GM23338 (cell line): Measurements from ENCODE around the gene PSPH.

Source experiments
- CREB1 ChIP-seq: fragments of 250-450 bp; sonication (Bioruptor Pico); IDR thresholded peaks from 2 replicates; pipeline ENCODE4 v1.5.0; 2020; ENCODE audit warnings: low read depth, mild to moderate bottlenecking, moderate library complexity
- EZH2 ChIP-seq: fragments of 200-600 bp; sonication (generic); IDR thresholded peaks from one replicate; pipeline ENCODE4 v1.8.0; 2017; ENCODE audit warnings: antibody characterized with exemption, mild to moderate bottlenecking, low read depth; ENCODE audit not compliant: unreplicated experiment
- EZH2phosphoT487 ChIP-seq: fragments of 200-600 bp; sonication (generic); IDR thresholded peaks from one replicate; pipeline ENCODE4 v1.8.1; 2018; ENCODE audit warnings: antibody characterized with exemption; ENCODE audit not compliant: unreplicated experiment
- JUNB ChIP-seq: IDR thresholded peaks from one replicate; pipeline ENCODE4 v1.6.1; 2016; ENCODE audit warnings: antibody characterized with exemption; ENCODE audit not compliant: unreplicated experiment
- NANOG ChIP-seq: IDR thresholded peaks from 2 replicates; pipeline ENCODE4 v1.6.1; 2016; ENCODE audit warnings: antibody characterized with exemption, borderline replicate concordance
- POLR2AphosphoS5 ChIP-seq: IDR thresholded peaks from 2 replicates; pipeline ENCODE4 v1.6.1; 2016; ENCODE audit warnings: antibody characterized with exemption, low read depth
- STAT1 ChIP-seq: IDR thresholded peaks from one replicate; pipeline ENCODE4 v1.6.1; 2016; ENCODE audit warnings: antibody characterized with exemption; ENCODE audit not compliant: unreplicated experiment
- ZNF114 ChIP-seq: fragments of 250-450 bp; sonication (Bioruptor Pico); IDR thresholded peaks from 2 replicates; pipeline ENCODE4 v1.5.0; 2020; ENCODE audit warnings: mild to moderate bottlenecking, moderate library complexity
- ZNF331 ChIP-seq: fragments of 250-450 bp; sonication (Bioruptor Pico); IDR thresholded peaks from 2 replicates; pipeline ENCODE4 v1.5.0; 2020; ENCODE audit warnings: low read depth, mild to moderate bottlenecking, moderate library complexity
- TF ChIP-seq, protein P1 (sequence below), 2 experiments: fragments of 200-600 bp in 1 of 2; sonication (generic) in 1 of 2; conservative IDR thresholded peaks; 2 replicates each; pipeline versions ENCODE4 v1.5.1 to v1.6.1; 2016 to 2017; ENCODE audit warnings: antibody characterized with exemption in 2 of 2, low read depth in 2 of 2, mild to moderate bottlenecking in 2 of 2, moderate library complexity in 1 of 2
- TF ChIP-seq, protein P2 (sequence below): IDR thresholded peaks from one replicate; pipeline ENCODE4 v1.6.1; 2018; ENCODE audit warnings: antibody characterized with exemption; ENCODE audit not compliant: unreplicated experiment

DNA sequence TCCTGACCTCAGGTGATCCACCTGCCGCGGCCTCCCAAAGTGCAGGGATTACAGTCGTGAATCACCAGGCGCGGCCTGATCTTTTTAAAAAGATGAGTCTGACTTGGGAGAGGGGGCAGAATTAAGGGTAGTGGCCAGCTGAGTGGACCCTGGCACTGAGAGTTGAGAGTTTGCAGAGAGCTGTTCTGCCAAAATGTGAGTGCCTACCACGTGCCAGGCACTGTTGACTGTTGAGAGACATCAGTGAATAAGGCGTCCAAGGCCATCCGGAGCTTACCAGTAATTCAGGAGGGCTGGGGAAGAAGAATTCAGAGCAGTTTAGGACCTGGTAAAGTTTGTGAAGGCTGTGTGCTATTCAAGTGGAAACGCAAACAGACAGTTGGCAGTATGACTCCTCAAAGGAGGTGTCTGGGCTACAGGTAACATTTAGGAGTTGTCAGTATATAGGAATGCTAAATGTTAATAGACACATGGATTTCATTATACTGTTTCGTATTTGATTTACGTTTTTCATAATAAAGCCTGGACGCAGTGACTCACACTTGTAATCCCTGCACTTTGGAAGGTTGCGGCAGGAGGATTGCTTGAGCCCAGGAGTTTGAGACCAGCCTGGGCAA lies 85.3 kb downstream of the PSPH start:
- TF ChIP-seq, protein P1, sequence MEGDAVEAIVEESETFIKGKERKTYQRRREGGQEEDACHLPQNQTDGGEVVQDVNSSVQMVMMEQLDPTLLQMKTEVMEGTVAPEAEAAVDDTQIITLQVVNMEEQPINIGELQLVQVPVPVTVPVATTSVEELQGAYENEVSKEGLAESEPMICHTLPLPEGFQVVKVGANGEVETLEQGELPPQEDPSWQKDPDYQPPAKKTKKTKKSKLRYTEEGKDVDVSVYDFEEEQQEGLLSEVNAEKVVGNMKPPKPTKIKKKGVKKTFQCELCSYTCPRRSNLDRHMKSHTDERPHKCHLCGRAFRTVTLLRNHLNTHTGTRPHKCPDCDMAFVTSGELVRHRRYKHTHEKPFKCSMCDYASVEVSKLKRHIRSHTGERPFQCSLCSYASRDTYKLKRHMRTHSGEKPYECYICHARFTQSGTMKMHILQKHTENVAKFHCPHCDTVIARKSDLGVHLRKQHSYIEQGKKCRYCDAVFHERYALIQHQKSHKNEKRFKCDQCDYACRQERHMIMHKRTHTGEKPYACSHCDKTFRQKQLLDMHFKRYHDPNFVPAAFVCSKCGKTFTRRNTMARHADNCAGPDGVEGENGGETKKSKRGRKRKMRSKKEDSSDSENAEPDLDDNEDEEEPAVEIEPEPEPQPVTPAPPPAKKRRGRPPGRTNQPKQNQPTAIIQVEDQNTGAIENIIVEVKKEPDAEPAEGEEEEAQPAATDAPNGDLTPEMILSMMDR (conservative IDR thresholded peaks at IDR 0.05; ENCODE audit: low read depth in 2 of 2) = no peak
- no peak for TF ChIP-seq CREB1
- TF ChIP-seq, protein P2, sequence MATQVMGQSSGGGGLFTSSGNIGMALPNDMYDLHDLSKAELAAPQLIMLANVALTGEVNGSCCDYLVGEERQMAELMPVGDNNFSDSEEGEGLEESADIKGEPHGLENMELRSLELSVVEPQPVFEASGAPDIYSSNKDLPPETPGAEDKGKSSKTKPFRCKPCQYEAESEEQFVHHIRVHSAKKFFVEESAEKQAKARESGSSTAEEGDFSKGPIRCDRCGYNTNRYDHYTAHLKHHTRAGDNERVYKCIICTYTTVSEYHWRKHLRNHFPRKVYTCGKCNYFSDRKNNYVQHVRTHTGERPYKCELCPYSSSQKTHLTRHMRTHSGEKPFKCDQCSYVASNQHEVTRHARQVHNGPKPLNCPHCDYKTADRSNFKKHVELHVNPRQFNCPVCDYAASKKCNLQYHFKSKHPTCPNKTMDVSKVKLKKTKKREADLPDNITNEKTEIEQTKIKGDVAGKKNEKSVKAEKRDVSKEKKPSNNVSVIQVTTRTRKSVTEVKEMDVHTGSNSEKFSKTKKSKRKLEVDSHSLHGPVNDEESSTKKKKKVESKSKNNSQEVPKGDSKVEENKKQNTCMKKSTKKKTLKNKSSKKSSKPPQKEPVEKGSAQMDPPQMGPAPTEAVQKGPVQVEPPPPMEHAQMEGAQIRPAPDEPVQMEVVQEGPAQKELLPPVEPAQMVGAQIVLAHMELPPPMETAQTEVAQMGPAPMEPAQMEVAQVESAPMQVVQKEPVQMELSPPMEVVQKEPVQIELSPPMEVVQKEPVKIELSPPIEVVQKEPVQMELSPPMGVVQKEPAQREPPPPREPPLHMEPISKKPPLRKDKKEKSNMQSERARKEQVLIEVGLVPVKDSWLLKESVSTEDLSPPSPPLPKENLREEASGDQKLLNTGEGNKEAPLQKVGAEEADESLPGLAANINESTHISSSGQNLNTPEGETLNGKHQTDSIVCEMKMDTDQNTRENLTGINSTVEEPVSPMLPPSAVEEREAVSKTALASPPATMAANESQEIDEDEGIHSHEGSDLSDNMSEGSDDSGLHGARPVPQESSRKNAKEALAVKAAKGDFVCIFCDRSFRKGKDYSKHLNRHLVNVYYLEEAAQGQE = no peak
- no peak for TF ChIP-seq STAT1
- no peak for TF ChIP-seq EZH2
- TF ChIP-seq POLR2AphosphoS5 = no peak
- no peak for TF ChIP-seq NANOG
- no peak for TF ChIP-seq EZH2phosphoT487
- no peak for TF ChIP-seq JUNB
- TF ChIP-seq ZNF331 (CRISPR knock-in tag) = no peak
- no peak for TF ChIP-seq ZNF114 (CRISPR knock-in tag)
